GM18499 (cell line): ENCODE measurements around the gene TSC2.

ENCODE experiments used
- ATAC-seq: cut with Tn5 transposase; IDR thresholded peaks from one replicate; pipeline ENCODE4 v1.9.1; 2021; ENCODE audit warnings: moderate number of reproducible peaks; ENCODE audit not compliant: insufficient read depth, unreplicated experiment

TSC2 gene

DNA sequence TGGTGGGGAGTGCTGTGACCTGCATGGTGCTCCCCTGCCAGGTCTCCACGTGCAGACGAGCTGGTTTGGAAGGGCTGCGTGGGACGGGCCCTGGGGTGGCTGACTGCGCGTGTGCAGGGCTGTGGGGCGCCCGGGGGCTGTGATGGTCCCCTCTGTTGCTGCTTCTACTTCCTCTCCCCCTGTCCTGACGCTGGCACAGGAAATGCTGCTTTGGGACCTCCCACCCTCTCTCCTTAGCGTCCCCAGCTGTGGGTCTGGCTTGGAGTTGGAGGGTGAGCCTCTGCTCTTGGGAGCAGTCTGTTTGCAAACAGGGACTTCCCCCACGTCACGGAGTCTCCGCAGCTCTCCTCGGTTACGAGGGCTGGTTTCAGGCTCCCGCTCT is 35.2 kb downstream of the TSC2 start:
- no peak for ATAC-seq

DNA sequence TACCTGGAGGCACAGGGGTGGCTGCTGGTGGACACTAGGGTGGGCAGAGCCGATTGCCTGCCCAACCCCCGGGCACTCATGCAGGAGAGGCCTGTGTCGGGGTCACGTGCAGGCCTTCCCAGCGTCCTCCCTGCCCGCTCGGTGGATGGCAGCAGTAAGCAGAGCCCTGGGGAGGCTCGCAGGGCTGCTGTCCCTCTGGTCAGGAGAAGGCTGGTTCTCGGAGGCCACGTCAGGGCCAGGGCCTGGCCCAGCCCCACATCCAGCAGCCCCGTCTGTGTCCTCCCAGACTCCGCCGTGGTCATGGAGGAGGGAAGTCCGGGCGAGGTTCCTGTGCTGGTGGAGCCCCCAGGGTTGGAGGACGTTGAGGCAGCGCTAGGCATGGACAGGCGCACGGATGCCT is 35.6 kb downstream of the TSC2 start:
- no peak for ATAC-seq

DNA sequence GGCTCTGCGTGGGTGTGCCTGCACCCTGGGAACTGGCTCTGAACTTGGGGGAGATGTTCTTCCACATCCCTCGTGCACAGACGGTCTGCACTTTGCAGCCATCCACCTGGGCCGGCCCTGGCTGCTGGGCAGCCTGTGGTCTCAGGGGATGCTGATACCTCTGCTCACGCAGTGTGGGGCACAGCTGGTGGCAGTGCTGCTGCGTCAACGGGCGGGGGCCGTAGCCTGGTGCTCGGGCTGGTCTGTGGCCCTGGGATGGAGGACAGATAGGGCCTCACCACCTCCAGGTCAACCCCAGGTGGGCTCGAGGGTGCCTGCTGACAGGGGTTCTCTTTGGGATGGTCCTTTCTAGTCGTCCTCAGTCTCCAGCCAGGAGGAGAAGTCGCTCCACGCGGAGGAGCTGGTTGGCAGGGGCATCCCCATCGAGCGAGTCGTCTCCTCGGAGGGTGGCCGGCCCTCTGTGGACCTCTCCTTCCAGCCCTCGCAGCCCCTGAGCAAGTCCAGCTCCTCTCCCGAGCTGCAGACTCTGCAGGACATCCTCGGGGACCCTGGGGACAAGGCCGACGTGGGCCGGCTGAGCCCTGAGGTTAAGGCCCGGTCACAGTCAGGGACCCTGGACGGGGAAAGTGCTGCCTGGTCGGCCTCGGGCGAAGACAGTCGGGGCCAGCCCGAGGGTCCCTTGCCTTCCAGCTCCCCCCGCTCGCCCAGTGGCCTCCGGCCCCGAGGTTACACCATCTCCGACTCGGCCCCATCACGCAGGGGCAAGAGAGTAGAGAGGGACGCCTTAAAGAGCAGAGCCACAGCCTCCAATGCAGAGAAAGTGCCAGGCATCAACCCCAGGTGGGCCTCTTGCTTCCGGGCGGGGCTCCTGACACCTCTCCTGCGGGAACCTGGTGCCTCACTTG is 36.3 kb downstream of the TSC2 start:
- no peak for ATAC-seq

DNA sequence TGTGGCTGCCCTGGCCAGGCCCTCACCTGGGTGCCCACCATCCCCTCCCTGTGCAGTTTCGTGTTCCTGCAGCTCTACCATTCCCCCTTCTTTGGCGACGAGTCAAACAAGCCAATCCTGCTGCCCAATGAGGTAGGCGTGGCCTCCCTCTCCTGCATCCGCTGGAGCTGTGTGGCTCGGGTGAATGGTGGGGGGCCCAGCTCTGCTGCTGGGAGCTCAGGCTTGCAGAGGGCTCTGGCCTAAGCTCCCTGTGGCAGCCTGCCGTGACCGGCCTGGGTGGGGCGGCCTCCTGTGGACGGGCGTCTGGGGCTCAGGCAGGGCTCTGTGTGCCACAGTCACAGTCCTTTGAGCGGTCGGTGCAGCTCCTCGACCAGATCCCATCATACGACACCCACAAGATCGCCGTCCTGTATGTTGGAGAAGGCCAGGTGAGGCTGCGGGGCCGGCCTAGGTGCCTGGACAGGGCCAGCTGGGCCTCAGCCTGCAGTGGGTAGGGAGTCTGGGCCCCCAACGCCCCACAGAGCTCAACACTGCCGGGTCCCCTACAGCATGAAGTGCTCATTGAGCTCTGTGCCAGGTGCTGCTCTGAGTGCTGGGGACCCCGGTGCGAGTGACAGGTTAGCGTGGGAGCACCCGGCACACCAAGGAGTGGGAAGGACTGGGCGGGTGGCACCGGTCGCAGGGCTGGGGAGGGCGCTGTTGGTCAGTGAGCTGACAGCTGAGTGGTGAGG is 37.3 kb downstream of the TSC2 start:
- ATAC-seq: no peak

DNA sequence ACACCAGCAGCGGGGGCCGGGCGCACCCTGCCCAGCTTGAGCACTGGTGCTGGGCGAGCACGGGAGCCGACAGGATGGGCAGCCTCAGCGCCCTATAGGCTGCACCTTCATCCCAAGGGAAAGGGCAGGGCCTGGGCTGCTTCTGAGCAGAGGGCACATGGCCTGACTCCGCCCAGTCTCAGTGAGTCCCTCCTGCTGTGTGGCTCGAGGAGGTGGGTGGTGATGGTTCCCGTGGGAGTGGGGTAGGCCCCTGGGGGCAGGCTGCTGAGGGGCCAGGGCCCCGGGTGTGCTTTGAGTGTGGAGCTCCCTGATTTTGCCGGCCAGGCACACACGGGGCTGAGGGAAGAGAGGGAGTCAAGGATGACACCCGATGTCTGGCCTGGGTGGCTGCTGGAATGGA is 37.9 kb downstream of the TSC2 start:
- ATAC-seq: no peak

DNA sequence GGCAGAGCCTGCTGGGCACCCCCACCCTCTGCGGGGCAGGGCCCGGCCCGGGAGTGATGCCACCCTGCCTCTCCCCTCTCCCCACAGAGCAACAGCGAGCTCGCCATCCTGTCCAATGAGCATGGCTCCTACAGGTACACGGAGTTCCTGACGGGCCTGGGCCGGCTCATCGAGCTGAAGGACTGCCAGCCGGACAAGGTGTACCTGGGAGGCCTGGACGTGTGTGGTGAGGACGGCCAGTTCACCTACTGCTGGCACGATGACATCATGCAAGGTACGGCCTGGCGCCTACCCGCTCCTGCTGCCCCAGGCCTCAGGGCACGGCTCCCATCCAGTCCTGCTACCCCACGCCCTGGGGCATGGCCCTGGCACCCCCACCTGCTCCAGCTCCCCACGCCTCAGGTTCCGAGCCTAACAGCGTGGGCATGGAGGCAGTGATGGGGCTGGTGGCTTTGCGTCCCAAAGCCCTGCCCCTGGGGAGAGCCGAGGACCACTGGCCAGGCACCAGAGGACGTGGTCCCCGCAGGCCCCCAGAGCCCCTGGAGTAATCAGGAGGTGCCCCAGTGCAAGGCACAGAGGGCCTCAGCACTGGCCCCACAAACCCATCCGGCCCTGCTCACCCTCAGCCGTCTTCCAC is 38.4 kb downstream of the TSC2 start:
- no peak for ATAC-seq

DNA sequence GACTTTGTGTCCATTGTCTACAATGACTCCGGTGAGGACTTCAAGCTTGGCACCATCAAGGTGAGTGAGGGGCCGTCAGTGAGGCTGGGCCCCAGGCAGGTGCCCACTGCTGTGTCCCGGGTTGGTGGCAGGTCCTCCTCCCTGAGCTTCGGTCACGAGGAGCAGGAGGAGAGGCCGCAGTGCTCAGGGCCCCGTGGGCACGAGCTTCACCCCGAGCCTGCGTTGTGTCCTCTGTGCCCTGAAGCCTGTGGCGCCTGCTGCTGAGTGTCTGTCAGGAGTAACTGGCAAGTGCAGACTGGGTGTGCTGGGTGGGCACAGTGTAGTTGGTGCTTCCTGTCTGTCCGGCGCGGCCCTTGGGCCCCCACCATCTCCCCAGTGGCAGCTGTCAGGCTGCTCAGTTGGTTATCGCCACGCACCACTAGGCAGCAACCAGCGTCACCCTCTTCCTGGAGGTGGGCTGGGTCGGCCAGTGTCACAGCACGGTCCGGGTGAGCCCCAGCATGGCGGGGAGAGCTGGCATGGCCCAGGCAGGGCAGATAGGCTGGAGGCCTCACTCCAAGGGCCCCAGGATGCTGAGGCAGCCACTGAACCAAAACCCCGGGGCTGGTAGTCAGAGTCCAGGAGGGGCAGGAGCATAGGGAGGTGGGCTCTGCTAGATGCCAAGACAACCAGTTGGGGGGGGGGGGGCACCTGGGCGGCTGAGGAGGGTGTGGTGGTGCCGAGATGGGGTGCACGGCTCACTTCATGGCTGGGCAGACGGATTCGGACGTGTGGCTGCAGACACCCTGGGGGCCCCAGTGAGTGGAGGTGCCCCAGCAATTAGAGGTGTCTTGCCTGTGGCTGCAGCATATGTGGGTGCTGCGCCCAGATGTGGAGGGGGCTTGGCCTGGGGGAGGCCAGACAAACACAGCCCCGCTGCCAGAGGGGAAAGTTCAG is 39.3 kb downstream of the TSC2 start:
- no peak for ATAC-seq

DNA sequence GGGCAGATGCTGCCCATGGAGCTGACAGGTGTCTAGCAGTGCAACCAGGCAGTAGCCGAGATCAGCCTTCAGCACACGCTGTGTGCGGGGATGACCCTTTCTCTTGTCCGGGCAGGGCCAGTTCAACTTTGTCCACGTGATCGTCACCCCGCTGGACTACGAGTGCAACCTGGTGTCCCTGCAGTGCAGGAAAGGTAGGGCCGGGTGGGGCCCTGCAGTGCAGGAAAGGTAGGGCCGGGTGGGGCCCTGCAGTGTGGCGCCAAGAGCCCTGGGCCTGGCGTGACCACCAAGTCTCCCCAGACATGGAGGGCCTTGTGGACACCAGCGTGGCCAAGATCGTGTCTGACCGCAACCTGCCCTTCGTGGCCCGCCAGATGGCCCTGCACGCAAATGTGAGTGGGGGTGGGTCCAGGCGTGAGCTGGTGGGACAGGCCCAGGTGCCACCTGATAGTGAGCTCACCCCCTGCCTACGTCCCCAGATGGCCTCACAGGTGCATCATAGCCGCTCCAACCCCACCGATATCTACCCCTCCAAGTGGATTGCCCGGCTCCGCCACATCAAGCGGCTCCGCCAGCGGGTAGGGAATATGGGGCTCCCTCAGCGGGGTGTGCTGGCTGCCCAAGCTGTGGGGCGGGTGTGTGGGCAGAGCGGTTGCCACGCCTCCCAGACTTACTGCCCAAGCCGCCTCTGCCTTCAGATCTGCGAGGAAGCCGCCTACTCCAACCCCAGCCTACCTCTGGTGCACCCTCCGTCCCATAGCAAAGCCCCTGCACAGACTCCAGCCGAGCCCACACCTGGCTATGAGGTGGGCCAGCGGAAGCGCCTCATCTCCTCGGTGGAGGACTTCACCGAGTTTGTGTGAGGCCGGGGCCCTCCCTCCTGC is 40.2 kb downstream of the TSC2 start:
- no peak for ATAC-seq

DNA sequence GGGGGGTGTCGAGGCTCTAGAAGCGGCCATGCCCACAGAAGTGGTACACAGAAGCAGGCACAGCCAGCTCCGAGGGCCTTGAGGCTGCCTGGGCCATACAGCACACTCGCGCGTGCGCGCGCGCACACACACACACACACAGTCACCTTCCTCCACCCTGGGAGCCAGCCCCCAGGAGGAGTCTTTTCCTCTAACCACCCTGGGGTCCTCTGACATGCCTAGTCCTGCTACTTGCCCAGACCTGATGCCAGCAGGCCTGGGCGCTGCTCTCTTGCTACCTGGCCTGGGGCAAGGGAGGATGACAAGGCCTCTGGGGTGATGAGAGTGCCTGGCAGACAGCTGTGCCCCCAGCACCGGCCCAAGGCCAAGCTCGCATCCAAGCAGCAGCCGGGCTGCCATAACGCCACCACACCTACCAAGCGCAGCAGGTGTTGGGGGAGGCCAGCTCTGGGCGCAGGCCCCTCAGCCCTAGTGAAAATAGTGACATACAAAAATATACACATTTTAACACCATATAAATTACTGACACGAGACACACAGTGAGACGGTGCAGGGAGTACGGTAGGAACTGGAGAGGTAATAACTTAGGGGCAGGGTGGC is 41.1 kb downstream of the TSC2 start:
- no peak for ATAC-seq

DNA sequence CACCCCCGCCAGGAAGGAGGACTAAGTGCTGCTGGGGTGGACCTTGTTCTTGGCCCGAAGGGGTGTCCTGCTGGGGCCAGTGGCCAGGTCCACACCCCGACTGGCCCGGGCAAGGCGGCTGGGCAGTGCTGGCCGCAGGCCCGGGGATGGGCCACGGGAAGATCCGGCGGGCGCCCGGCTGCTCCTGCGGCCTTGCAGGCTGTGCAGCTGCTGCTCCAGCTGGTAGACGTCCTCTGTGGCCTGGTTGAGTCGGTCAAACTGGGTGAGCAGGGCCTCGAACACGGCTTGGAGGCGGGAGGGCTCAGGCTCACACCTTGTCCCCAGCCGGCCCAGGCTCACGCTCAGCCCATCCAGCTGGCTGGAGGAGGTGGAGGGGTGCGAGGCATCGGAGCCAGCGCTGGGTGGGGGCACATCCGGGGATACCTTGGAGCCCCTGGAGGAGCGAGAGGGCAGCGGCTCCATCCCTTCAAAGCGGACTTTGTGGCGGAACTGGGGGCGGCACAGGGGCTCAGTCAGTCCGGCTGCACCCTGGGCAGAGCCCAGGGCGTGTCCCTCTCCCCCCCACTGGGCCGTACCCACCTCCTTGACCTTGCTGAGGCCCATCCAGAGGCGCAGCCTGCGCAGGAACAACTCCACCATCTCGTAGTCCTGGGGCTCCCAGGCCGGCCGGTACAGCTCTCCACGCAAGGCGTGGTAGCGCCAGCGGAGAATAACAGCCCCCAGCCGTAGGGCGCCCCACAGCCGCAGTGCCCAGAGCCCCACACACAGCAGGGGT is 42.1 kb downstream of the TSC2 start:
- no peak for ATAC-seq

DNA sequence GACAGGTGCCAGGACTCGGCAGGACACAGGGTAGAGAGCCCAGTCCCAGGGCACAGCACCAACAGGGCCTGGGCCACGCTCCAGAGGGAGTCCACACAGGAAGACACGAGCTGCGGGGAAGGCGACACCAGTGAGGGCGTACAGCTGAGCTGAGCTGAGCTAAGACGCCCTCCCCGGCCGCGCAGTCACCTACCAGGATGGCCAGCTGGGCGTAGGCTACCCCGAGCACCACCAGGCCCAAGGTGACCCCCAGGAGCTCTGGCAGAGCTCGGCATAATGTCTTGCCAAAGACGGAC is 42.6 kb downstream of the TSC2 start:
- ATAC-seq: no peak

DNA sequence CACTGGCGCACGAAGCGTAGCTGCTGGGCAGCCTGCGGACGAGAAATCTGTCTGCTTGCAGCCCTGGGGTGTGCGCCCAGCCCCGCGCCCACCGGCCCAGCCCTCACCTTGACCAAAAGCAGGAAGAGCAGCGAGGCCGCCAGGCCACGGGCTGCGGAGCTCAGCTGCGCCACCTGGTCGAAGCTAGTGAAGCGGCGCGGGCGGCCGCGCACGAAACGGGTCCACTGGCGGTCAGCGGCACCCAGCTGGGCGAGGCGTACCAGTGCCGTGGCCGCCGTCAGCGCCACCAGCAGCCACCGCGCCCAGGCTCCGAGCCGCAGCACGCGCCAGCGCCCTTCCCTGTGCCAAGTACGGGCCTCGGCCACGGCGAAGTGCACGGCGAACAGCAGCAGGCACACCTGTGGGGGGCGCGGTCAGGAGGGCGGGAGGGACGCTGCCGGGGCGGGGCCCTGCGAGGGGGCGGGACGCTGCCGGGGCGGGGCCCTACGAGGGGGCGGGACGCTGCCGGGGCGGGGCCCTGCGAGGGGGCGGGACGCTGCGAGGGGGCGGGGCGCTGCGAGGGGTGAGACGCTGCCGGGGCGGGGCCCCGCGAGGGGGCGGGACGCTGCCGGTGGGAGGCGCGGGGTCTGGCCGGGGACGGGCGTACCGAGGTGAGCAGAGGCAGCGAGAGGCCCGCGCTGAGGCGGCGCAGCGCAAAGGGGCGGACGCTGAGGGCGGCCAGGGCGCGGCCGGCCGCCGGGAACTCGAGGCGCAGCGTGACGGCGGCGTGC is 43.2 kb downstream of the TSC2 start:
- no peak for ATAC-seq

DNA sequence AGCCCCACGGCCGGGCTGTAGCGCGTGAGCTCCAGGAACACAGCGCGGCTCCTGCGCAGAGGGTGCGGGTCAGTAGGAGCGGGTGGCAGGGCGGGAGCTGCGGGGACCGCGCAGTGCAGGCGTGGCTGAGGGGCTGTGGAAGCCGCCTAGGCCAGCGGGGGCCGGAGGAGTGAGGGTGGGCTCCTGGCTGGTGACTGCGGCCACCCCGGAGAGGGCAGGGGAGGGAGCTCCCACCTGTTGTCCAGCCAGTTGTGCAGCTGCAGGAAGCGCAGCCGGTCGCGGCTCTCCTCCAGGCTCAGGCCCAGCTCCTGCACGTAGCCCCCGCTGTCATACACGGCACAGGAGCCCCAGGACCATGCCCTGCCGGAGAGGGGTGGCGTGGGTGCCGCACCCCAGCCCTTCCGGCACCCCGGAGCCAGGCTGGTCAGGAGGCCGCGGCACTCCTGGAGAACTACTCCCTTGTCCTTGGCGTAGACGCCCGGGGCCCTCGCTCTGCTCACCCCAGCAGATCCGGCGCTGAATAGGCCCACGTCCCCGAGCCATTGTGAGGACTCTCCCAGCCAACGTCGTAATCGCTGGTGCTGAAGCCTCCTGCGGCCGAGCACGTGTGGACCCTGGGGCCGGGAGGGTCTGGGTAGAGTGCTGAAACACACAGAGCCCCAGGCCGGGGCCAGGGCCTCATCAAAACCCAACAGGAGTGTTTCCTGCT is 43.9 kb downstream of the TSC2 start:
- ATAC-seq: no peak

DNA sequence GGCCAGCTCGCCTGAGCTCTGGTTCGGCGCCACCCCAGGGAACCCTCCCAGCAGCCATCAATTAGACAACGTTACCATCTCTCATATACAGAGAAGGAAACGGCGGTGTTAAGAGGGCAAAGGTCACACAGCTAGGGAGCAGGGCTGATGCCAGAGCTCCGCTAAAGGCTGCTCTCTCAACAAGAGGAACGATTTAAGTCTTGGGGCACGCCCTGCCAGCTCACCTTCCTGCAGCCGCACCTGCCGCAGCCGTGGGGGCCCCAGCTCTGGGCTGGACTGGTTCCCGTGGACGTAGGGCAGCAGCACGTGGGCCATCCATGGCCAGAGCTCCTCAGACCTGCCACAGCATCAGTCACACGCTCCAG is 44.5 kb downstream of the TSC2 start:
- no peak for ATAC-seq

DNA sequence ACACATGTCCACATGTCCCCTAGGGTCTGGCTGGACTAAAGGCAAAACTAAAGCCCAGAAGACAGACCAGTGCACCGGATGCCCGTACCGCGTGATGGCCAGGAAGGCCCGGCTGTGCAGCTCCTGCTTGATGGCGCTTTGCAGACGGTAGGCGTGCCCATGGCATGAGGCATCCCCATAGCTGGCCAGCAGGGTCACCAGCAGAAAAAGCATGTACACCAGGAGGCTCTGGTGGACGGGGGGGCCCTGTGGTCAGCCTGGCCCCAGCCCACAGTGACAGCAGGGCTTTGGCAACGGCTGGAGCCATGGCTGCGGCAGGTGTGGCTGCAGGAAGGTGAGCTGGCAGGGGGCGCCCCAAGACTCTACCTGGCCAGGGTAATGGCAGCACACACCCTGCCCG is 45.1 kb downstream of the TSC2 start:
- no peak for ATAC-seq

DNA sequence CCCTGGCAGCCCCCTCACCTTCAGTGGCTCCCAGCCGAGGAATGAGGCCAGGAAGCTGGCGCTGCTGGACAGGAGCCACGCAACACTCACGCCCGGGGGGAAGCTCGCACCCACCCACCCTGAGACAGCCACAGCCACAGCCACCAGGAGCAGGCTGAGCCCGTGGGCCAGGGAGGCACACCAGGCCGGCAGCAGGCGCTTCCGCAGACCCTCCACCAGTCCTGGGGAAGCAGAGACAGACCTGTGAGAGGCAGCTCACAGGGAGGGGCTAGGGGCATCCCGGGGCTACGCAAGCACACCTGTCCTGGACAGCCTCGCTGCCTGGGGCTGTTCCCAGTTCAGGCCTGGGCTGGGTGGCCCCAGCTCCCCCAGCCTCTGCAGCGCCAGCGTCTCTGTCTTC is 46.0 kb downstream of the TSC2 start:
- no peak for ATAC-seq

DNA sequence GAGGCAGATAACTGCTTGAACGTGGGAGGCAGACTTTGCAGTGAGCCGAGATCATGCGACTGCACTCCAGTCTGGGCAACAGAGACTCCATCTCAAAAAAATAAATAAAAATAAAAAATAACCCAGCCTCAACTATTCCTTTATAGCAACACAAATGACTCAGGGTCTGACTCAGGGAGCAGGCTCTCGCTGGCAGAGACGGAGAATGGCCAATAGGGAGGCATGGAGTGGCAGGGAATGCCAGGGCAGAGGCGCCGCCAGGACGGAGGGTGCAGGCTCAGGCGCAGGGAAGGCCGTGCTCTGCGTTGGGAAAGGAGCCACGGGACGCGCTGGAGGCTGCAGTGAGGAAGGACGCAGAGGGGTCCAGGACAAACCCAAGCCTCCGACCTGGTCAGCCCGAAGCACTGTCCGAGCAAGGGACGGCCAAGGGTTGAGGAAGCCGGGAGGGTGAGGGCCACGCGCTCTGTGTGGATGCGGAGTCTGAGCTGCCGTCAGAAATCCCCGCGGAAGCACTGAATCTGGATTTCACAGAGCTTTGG is 47.6 kb downstream of the TSC2 start:
- no peak for ATAC-seq
